ENCODE data around the gene WNT7B. TPM values are rescaled to one million over a fixed set of nuclear protein-coding genes. Genes with fewer than 3 reads are reported as not detected.

The WNT7B gene
- under 0.01 TPM in 1 of 2 replicates, not detected in the other for total RNA-seq

GRCh38 chr22:45977003-45977411 lies at the start of gene WNT7B:
WNT7B (minus strand) TSS chr22:45977162; CDS start chr22:45976754, 408 bp downstream.

Other genes with a start within 250 kb of the WNT7B start
- 5.4 and 10.2 TPM in 2 replicates for gene PPARA, start 173.4 kb upstream of the WNT7B start, total RNA-seq

Measured in endothelial cell of coronary artery (primary cell).